HTERT RPE-1 (cell line): ENCODE results near the gene MCMBP.
"Not testable (repeated sequence)": the region's sequence is repeated elsewhere in the genome, so short reads cannot be mapped to it uniquely, and the experiment has no call there.

Source experiments
- in situ Hi-C: fragments of 300-500 bp; cut with MboI; formaldehyde crosslinking; loops from 4 replicates; pipeline ENCODE4 v1.14.3; 2020; ENCODE audit warnings: low sequenced_read_pairs

The MCMBP gene

DNA sequence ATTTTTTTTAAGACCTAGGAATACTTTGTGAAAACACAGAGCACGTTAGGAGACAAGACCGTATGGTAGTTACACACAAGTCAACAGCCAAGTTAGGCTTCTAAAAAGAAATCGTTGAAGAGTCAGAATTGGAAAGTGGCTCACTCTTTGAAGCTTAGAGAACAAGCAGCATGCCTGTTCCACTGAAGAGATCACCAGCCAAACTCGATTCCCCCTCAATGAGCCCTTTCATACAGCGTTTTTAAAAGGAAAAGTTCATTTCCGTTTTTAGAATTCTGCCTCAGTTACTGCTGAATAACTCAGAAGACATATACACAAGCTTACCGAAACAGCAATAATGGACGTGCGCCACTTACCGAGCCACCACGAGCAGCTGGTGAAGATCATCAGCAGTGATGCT is 41.0 kb downstream of the MCMBP start:
- in situ Hi-C loops = no loop called here

DNA sequence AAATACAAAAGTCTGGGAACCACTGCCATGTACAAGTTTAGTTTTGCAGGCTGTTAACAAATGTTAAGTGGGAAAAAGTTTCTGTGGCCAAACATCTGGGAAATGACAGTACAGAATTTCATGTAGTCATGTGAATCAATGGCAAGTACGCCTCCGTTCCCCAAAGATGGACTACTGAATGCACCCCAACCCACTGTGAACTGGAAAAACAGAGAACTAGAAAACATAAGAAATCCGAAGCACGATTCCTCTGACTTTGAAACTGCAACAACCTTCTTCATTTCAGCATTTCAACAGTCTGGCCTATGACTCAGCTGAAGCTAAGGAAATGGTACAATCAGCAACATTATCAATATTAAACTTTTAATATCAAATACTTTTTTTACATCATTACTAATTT is 41.8 kb downstream of the MCMBP start:
- in situ Hi-C loops = no loop called here

DNA sequence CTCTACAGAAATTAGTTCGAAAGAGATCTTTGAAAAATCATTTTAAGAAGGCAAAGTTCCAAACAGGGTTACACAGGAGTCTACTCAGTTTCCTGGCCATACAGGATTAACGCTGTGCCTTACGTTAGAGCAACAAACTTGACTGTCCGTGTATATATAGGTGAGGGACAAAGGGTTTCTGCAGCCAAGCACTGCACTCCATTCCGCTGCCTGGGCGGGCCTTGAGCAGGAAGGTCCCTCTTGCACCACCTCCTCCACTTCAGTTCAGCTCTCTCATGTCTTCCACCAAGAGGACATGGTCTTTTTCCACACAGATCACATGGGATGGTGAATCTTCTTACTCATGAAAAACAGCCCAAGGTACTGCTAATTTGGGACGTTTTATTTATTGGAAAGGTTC is 43.2 kb downstream of the MCMBP start:
- in situ Hi-C loops = no loop called here

DNA sequence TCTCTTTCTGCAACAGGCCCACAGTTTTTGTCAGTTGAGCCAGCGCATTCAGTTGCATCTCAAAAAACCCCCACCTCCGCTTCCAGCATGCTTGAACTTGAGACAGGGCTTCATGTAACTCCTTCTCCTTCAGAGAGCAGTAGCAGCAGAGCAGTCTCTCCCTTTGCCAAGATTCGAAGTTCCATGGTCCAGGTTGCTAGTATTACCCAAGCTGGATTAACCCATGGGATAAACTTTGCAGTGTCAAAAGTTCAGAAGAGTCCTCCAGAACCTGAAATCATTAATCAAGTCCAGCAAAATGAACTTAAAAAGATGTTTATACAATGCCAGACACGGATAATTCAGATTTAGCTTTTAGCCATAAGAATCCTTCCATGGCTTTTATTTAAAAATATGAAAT is 45.2 kb downstream of the MCMBP start:
- in situ Hi-C loops = no loop called here

DNA sequence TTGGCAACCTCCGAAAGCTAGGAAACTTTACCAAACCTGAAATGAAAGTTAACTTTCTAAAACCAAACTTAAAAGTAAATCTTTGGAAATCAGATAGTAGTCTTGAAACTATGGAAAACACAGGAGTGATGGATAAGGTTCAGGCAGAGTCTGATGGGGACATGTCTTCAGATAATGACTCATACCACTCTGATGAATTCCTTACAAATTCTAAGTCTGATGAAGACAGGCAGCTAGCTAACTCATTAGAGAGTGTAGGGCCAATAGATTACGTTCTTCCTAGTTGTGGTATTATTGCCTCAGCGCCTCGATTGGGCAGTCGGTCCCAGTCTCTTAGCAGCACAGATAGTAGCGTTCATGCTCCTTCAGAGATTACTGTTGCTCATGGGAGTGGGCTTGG is 45.9 kb downstream of the MCMBP start:
- in situ Hi-C loops = no loop called here

DNA sequence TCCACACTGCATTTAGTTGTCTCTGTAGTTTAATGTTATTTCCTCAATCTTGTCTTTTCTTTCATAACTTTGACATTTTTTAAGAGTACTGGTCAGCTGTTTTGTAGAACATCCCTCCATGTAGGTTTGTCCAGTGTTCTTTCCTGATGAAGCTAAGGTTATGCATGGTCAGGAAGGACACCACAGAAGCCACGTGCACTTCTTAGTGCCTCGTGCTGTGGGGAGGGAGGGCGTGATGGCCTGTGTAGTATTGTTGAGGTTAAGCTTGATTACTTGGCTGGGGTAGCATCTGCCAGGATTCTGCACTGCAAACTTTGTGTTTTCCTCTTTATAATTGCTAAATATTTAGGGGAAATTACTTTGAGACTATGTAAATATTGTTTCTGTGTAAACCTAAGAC is 48.3 kb downstream of the MCMBP start:
- in situ Hi-C loops = no loop called here

DNA sequence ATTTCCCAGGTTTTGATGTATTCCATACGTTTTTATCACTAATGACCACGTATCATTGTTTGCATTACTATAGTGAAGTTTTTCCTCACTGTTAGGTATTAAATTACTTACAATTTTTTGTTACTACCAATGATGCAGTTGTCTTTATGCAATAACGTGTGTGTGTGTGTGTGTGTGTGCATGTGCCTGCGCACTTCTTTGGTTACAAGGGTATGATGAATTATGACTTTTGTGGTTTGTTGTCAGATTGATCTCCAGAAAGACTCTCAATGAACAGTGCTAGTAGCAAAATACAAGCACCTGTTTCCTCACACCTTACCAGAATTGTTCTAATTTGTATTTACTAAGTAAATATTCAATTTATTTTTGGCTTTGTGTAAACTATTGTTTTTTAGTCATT is 51.5 kb downstream of the MCMBP start:
- in situ Hi-C loops = no loop called here

DNA sequence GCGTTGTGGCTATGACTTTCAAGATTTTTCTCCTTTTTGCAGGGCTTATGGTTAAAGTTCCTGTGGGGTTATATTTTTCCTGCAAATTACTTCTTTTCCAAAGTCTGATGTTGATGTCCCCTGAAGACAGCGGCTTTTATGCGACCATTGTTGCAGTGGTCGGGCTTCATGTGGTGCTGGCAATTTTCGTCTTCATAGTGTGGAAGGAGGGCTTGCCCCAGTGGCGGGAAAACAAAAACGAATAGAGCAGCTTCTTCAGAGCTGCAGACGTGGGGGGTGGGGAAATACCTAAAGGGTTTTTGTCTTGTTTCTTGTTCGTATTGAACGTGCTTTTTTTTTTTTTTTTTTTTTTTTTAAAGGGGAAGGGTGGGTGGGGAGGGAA is 53.8 kb downstream of the MCMBP start:
- in situ Hi-C loops = no loop called here

DNA sequence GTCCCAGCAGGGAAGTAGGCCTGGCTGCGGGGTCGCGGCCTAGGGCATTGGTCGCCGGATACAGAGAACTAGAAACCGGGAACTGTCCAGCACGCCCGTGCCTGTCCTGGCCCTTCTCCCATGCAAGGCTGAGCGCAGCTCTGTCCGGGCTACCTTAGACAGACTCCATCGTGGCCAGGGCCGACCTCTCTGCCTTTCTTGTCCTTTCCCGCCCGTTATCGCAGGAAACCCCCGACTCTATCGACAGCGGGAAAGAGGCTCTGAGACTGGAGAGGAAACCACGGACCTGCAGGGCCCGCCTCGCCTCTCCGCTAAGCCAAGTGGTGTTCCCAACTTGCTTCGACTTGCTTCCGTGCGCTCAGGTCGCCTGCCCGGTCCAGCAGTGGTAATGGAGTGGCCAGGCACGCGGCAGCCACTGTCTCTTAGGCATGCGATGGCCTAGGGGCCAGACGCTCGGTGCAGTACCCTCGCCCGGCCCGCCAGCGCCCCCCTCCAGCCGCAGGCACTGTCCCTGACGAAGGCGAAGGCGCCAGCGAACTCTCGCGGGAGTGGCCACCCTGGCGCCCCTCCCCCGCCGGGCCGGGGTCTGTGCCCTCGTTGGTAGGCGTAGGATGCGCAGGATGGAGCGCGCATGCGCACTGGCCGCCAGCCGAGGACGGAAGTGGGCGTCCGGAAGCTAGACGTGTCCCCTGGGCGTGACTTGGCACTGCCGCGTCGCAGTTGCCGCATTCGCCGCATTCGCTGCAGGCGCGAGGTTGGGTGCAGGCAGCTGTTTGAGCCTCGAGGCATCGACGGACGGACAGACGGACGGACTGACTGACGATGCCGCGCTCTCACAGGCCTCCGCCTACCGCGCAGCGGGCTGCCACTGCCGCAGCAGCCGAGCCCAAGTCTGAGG is 54.4 kb downstream of the MCMBP start:
- in situ Hi-C loops = no loop called here

DNA sequence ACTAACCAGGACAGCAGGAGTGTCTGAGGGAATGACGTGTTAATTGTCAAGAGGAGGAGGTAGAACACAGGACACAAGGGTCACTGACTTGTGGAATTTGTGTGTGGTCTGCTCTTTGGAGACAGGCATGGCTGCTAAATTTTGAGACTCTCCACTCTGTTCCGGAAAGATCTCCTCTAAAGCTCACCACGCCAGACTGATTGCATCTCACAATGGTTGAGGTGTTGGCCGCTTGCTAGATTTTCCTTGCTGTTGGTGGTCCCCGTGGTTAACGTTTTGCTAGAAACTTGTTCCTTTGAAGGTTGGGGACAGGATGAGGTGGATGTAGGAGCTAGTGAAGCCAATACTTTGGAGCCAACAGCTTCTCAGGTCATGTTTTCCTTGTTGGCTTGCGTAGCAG is 57.0 kb downstream of the MCMBP start:
- in situ Hi-C loops = no loop called here

DNA sequence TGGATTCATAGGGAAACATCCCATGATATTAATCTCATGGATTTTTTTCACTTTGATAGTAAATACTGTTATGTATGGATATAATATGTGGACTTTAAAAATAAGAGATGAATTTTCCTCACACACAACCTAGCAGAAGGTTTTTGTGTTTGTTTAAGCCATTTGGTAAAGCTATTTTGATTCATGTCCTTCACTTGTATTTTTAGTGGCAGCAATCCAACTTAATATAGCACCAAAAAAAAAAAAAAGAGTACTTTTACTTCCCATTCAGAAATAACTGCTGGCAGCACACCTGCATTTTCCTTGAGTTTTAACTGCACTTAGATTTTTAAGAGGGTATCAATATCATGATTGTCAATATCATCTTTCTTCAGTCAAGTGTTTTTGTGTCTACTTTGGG is 60.0 kb downstream of the MCMBP start:
- in situ Hi-C loops = no loop called here

DNA sequence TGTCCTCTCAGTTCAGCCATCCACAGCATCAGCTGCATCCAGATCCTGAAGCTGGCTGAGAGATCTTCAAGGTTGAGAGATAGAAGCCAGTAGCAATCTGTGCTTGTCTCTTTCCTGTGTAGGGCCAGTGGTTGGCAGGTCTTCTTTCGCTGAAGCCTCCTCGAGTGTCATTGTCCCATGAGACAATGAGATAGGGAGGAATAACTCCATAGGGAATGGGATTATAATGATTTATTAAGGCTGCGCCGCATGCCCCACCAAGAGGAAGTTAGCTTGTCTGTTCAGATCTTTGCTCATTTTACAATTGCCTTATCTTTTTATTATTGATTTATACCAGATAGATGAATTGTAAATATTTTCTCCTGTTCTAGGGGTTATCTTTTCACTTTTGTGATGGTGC is 61.5 kb downstream of the MCMBP start:
- in situ Hi-C loops = no loop called here

DNA sequence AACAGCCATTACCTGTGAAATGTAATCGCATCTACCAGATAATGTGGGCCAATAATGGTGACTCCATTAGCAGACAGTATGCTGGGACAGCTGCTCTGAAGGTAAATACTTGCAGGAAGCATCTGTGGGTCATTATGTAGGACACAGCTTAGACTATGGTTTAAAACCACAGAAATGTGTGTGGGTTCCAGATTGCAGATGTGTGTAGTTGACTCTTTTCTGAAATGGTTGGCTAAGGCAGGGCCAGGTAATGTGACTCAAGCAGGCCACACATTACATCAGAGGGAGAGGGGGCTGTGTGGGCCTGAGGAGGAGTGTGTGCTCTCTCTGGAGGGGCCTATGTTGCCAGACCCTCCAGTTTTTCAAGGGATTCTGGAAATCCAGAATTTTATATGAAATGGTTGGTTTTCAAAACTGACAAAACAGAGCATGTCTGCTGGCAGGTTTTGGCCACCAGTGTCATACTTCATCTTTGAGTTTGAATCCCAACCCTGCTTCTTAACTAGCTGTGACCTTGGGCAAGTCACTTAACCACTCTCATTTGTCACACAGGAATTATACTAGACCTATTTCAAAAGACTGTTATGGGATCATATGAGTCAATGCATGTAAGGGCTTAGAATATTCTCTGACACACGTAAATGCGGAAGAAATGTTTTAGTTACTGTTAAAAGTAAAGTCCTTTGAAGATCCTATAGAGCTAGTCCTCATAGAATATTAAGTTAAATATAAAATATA is 64.5 kb downstream of the MCMBP start:
- in situ Hi-C loops = no loop called here

DNA sequence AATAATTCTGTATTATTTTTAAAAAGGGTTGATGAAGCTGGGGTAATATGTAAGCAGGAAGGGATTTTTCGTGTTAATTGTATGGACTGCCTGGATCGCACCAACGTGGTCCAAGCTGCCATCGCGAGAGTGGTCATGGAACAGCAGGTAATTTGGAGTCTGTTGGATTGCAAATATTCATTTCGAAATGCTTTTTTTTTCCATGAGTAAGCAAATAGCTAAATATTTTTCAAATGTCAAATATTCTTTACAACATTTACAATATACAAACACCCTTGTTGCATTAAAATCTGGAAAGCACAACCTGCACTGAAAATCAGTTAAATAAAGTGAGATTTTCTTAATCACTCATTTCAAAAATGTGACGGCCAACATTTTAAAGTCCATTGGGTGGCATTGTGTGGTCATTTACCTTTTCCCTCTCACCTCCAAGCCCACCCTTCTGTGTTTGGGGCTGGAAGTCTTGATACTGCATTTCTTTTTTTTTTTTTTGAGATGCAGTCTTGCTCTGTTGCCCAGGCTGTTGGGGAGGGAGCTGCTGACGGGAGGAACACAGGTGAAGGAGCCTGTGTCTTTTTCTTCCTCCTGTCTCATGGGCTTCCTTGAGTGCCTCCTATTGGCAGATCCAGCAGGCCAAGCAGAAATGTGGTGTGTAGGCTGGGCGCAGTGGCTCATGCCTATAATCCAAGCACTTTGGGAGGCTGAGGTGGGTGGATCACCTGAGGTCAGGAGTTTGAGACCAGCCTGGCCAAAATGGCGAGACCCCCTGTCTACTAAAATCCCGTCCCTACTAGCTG is 66.1 kb downstream of the MCMBP start:
- in situ Hi-C loops = no loop called here

DNA sequence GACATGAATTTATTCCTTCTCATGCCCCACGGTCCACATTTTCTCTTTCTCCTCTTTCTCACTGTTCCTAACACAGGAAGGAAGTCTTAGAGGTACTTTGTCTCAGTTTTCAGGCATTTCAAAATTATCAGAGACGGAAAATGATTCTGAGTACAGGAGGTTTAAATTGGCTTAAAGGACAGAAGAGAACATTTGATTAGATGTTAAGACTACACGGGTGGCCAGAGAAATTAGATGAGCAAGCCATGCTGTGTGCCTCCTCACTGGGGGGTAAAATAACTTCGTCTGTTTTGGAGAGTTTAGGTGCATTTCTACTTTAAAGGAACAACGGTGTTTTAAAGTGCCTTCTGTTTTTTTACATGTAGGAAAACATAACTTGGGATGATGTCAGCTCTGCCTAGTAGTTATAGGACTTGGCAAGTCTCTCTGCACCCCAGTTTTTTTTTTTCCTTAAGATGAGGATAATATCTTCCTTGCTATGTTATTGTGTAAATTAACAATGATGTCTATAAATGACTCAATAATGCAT is 66.9 kb downstream of the MCMBP start:
- in situ Hi-C loops = no loop called here

DNA sequence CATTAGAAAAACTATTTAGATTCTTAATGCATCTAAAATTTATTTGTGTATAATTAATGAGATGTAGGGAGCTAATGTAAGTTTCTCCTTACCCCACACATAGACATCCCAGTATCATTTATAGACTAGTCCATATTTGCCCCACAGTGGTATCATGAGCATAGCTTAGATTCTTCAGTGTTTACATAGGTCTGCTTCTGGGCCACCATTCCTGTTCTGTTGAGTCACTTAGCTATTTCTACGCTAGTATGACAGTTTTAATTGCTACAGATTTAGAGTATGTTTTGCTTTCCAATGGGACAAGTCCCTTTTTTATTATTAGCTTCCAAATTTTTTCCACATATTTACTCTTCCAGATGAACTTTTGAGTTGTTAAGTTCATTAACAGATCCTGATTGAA is 69.4 kb downstream of the MCMBP start:
- in situ Hi-C loops = no loop called here

DNA sequence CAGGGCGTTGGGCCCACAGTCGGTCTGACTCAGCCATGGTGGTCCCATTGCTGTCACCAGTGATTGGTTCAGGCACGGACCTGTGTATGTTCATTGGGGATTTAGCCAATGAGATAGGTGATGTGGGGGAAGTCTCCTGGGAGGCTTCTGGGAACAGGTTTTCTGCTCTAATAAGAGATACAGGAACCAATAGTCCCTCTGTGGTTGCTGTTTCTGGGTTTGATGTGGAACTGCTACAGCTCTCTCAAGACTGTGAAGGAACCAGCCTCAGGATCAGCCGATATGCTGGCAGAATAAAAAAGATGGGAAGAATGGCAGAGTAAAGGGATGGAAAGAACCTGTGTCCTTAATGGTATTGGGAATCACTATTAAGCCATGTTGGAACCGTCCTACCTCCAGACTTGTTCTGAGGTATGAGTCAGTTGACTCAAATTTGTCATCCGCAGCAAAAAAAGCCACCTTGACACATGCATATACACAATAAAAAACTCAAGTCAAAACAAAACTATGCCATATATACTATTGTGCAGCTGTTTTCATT is 70.6 kb downstream of the MCMBP start:
- in situ Hi-C loops = no loop called here

DNA sequence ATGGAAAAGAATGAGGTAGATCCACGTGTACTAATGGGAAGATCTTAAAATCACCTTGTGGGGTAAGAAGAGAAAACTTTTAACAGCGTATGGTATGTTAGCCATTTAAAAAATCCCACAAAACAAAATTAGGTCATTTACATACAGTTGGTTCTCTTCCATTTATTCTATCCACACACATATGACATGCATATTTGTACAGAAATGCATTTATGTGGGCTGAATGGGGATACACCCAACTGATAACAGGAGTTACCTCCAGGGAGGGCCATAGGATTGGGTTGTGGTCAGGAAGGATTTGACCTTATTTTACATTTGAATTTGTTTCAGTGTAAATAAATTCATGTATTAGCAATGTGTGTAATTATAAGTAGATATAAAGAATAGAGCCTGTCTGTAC is 71.5 kb downstream of the MCMBP start:
- in situ Hi-C loops = no loop called here

DNA sequence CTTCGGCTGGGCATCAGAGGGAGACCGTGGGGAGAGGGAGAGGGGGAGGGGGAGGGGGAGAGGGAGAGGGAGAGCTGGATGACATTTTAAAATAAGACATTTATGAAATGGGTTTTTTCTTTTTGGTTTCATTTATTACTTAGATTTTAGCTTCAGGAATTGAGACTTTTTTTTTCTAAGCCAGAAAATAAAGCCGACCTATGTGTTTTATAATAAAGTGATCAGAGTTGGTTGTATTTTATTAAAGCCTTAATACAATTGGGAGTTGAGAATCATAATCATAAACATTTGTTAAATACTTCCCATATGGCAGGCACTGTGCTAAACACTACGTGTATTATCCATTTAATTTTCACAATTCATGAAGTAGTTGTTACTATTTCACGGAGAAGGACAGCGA is 76.6 kb downstream of the MCMBP start:
- in situ Hi-C loops = no loop called here

DNA sequence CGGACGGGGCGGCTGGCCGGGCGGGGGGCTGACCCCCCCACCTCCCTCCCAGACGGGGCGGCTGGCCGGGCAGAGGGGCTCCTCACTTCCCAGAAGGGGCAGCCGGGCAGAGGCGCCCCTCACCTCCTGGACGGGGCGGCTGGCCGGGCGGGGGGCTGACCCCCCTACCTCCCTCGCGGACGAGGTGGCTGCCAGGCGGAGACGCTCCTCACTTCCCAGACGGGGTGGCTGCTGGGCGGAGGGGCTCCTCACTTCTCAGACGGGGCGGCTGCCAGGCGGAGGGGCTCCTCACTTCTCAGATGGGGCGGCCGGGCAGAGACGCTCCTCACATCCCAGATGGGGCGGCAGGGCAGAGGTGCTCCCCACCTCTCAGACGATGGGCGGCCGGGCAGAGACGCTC is 77.5 kb downstream of the MCMBP start:
- in situ Hi-C loops = not testable (repeated sequence)

DNA sequence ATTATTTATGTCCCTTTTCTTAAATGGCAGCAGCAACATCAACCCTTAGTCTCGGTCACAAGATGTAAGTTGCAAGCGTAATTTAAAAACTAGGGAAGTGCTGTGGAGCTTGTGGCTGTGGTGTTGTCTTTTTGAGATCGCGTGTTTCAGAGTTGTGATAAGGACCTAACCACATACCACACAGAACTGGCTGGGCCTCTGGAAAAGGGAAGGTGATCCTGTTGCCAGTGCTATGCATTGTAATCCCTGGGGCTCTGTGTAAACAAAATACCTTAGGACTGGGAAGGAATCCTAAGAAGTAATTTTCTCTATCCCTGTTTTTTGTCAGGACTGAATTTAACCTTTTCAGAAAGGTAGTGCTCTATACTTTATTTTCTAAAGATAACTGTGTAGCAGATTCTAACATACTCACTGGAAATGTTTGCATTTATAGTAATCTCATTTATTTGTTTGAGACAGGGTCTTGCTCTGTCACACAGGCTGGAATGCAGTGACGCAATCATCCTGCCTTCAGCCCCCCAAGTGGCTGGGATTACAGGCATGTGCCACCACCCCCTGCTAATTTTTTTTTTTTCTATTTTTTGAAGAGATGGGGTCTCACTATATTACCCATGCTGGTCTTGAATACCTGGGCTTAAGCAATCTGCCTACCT is 86.4 kb downstream of the MCMBP start:
- in situ Hi-C loops = no loop called here
